ENCODE results near the gene PLEKHA7. TPM values are rescaled to one million over a fixed set of nuclear protein-coding genes. Genes with fewer than 3 reads are reported as not detected.

The PLEKHA7 gene
- total and polyA plus RNA-seq, 2 donors = 2.0 to 7.3 TPM

DNA sequence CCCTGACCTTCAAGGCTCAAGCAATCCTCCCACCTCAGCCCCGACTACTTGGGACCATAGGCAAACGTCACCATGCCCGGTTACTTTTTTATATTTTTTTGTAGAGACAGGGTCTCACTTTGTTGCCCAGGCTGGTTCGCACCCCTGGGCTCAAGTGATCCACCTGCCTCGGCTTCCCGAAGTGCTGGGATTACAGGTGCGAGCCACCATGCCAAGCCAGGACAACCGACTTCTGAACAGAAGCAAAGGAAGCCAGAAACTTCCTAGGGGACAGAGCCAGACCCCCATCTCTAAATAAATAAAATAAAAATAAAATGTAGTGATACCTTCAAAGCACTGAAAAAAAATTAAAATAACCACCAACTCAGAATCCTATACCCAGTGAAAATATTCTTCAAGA lies 249.3 kb downstream of the PLEKHA7 start:
- WGBS = 97% methylated on average over 8 of the region's 8 CpGs
- no peaks in the 10 kb centered on the region for H3K36me3 ChIP-seq (ENCODE audit: control insufficient read depth in 2 of 2, insufficient read depth in 2 of 2, low read length in 1 of 2)
- no peaks in the 10 kb centered on the region for H3K4me1 ChIP-seq (ENCODE audit: control insufficient read depth in 2 of 2, insufficient read depth in 2 of 2, low read length in 2 of 2)
- H3K9me3 ChIP-seq (ENCODE audit: control insufficient read depth in 2 of 2, insufficient read depth in 1 of 2, low read length in 1 of 2) = no peaks in the 10 kb centered on the region
- H3K27me3 ChIP-seq (ENCODE audit: control insufficient read depth in 2 of 2, insufficient read depth in 1 of 2, low read length in 1 of 2) = no peaks in the 10 kb centered on the region
- no peak overlapping the region for H3K27ac ChIP-seq (ENCODE audit: low read depth in 1 of 2, low read length in 1 of 2)
- H3K4me3 ChIP-seq (ENCODE audit: low read length in 2 of 2) = no peak overlapping the region
- no peak for DNase-seq (ENCODE audit: low read depth in 6 of 9, low spot score in 9 of 9)

DNA sequence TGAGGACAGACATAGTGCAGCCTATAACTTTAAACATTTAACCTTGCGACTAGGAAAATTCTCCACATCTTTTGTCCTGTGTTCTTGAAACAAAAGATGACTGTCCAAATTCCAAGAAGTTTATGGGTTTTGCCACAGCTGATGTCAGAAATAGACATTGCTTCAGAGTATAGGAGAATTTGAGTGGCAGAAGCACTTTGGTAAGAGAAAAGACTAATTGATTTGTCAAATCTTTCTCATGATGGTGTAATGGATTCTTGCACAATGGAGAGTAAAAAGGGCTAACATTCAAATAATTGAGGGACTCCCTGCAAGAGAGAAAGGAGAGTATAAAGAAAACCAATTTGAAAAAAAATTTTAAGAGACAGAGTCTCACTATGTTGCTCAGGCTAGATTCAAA lies 250.5 kb downstream of the PLEKHA7 start:
- 100% methylated on average over 1 of the region's 1 CpG for WGBS
- no peaks in the 10 kb centered on the region for H3K27me3 ChIP-seq (ENCODE audit: control insufficient read depth in 2 of 2, insufficient read depth in 1 of 2, low read length in 1 of 2)
- H3K4me3 ChIP-seq (ENCODE audit: low read length in 2 of 2) = no peak overlapping the region
- H3K9me3 ChIP-seq (ENCODE audit: control insufficient read depth in 2 of 2, insufficient read depth in 1 of 2, low read length in 1 of 2) = no peaks in the 10 kb centered on the region
- no peak for DNase-seq (ENCODE audit: low read depth in 6 of 9, low spot score in 9 of 9)
- no peak overlapping the region for H3K27ac ChIP-seq (ENCODE audit: low read depth in 1 of 2, low read length in 1 of 2)
- H3K4me1 ChIP-seq (ENCODE audit: control insufficient read depth in 2 of 2, insufficient read depth in 2 of 2, low read length in 2 of 2) = no peaks in the 10 kb centered on the region
- H3K36me3 ChIP-seq (ENCODE audit: control insufficient read depth in 2 of 2, insufficient read depth in 2 of 2, low read length in 1 of 2) = peaks cover 0 to 2% of the 10 kb centered on the region in 2 donors

DNA sequence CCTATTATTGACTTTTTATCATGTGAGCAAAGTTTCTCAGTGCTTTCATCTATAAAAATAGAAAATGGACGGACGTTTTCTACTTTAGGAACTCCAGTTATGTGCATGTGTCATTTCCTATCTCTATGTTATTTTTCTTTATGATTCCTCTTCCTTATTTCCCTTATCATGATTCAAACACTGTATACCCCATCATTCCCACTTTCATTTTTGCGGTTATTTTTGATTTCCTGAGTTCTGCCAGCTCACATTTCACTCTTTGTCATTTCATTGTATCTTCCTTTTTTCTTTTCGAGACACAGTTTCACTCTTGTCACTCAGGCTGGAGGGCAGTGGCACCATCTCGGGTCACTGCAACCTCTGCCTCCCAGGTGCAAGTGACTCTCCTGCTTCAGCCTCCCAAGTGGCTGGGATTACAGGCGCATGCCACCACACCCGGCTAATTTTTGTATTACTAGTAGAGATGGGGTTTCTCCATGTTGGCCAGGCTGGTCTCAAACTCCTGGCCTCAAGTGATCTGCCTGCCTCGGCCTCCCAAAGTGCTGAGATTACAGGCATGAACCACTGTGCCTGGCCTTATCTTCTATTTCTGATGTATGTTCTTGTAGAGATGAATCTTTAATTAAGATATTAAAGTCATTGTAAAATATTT lies 254.2 kb downstream of the PLEKHA7 start:
- no peak overlapping the region for H3K27ac ChIP-seq (ENCODE audit: low read depth in 1 of 2, low read length in 1 of 2)
- no peaks in the 10 kb centered on the region for H3K9me3 ChIP-seq (ENCODE audit: control insufficient read depth in 2 of 2, insufficient read depth in 1 of 2, low read length in 1 of 2)
- DNase-seq (ENCODE audit: low read depth in 6 of 9, low spot score in 9 of 9) = no peak
- no peaks in the 10 kb centered on the region for H3K27me3 ChIP-seq (ENCODE audit: control insufficient read depth in 2 of 2, insufficient read depth in 1 of 2, low read length in 1 of 2)
- H3K36me3 ChIP-seq (ENCODE audit: control insufficient read depth in 2 of 2, insufficient read depth in 2 of 2, low read length in 1 of 2) = peaks cover 9 to 22% of the 10 kb centered on the region in 2 donors
- H3K4me1 ChIP-seq (ENCODE audit: control insufficient read depth in 2 of 2, insufficient read depth in 2 of 2, low read length in 2 of 2) = no peaks in the 10 kb centered on the region
- WGBS = 43% methylated on average over 8 of the region's 8 CpGs
- no peak overlapping the region for H3K4me3 ChIP-seq (ENCODE audit: low read length in 2 of 2)

DNA sequence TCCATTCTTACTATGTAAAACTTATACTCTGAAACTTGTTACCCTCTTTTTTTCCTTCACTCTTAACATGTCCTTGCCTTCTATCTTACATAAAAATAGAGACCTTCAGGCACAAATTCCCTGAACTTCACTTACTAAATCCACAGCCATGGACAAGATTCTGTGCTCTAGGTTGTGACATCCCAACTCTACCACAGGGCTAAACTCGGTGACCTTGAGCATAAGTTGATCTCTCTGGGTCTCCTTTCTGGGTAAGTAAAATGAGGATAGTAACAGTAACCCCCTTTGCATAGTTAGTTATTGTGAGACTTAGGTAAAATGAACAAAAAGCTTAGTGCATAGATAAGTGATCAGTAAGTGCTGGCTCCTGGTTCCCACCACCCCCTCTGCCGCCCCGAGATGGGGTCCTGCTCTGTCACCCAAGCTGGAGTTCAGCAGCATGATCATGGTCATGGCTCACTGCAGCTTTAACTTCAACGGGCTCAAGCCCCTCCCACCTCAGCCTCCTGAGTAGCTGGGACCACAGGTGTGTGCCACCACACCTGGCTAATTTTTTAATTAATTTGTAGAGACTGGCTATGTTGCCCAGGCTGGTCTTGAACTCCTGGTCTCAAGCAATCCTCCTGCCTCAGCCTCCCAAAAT lies 255.7 kb downstream of the PLEKHA7 start:
- no peaks in the 10 kb centered on the region for H3K4me1 ChIP-seq (ENCODE audit: control insufficient read depth in 2 of 2, insufficient read depth in 2 of 2, low read length in 2 of 2)
- H3K36me3 ChIP-seq (ENCODE audit: control insufficient read depth in 2 of 2, insufficient read depth in 2 of 2, low read length in 1 of 2) = peaks cover 22 to 34% of the 10 kb centered on the region in 2 donors
- 97% methylated on average over 4 of the region's 4 CpGs for WGBS
- DNase-seq (ENCODE audit: low read depth in 6 of 9, low spot score in 9 of 9) = no peak
- no peak overlapping the region for H3K27ac ChIP-seq (ENCODE audit: low read depth in 1 of 2, low read length in 1 of 2)
- no peak overlapping the region for H3K4me3 ChIP-seq (ENCODE audit: low read length in 2 of 2)
- no peaks in the 10 kb centered on the region for H3K27me3 ChIP-seq (ENCODE audit: control insufficient read depth in 2 of 2, insufficient read depth in 1 of 2, low read length in 1 of 2)
- no peaks in the 10 kb centered on the region for H3K9me3 ChIP-seq (ENCODE audit: control insufficient read depth in 2 of 2, insufficient read depth in 1 of 2, low read length in 1 of 2)

DNA sequence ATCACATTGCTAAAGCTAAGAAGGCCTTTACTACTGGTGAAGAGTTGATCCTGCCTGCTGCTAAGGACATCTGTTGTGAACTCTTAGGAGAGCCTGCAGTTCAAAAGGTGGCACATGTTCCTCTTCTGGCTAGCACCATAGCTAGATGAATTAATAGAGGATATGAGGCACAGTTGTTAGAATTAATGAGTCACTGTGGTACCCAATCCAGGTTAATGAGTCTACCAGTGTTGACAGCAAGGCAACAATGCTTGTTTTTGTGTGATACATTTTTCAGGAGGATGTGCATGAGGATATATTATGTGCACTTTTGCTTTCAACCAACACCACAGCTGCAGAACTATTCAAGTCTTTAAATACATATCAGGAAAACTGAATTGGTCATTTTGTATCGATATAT lies 263.8 kb downstream of the PLEKHA7 start:
- Histone ChIP-seq H3K36me3 (ENCODE audit: control insufficient read depth in 2 of 2, insufficient read depth in 2 of 2, low read length in 1 of 2) (peaks cover 51 to 75% of the 10 kb centered on the region in 2 donors), H3K27me3 (ENCODE audit: control insufficient read depth in 2 of 2, insufficient read depth in 1 of 2, low read length in 1 of 2) (no peaks in the 10 kb centered on the region), H3K4me3 (ENCODE audit: low read length in 2 of 2) (no peak overlapping the region), H3K4me1 (ENCODE audit: control insufficient read depth in 2 of 2, insufficient read depth in 2 of 2, low read length in 2 of 2) (no peaks in the 10 kb centered on the region), H3K27ac (ENCODE audit: low read depth in 1 of 2, low read length in 1 of 2) (no peak overlapping the region), H3K9me3 (ENCODE audit: control insufficient read depth in 2 of 2, insufficient read depth in 1 of 2, low read length in 1 of 2) (no peaks in the 10 kb centered on the region)
- WGBS = 0% methylated on average over 1 of the region's 1 CpG
- no peak for DNase-seq (ENCODE audit: low read depth in 6 of 9, low spot score in 9 of 9)

DNA sequence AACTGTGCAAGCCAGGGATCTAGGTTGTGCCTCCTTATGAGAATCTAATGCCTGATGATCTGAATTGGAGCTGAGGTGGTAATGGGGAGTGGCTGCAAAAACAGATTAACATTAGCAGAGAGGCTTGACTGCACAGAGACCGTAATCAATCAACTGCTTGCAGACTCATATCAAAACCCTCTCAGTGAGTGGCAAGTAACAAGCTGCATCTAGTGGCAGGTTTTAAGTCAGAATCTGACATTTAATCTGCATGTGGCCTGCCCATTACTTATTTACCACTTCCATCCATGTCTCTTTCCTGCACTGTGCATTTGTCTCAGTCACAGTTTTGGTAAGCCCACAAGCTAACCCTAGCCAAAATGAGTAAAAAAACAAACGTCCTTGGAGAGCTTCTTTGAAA lies 264.5 kb downstream of the PLEKHA7 start:
- no peaks in the 10 kb centered on the region for H3K4me1 ChIP-seq (ENCODE audit: control insufficient read depth in 2 of 2, insufficient read depth in 2 of 2, low read length in 2 of 2)

DNA sequence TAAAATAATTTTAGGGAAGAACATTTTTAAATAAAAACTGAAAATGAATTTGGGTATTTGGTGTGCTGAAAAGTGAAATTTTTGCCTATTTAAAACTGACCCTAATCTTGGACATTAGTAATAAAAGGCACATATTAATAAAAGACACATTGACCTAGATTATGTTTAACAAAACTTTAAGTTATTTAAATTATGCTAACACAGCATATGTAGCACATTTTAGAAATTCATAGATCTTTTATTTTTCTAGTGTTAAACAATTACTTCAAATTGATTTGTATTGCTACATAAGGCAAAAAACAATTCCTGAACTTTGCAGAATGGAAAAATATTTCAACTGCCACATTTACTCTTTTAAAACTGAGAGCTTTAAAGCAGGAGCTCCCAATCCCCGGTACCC lies 265.1 kb downstream of the PLEKHA7 start:
- H3K36me3 ChIP-seq (ENCODE audit: control insufficient read depth in 2 of 2, insufficient read depth in 2 of 2, low read length in 1 of 2) = peaks cover 43 to 71% of the 10 kb centered on the region in 2 donors
- WGBS = 95% methylated on average over 1 of the region's 1 CpG
- H3K4me1 ChIP-seq (ENCODE audit: control insufficient read depth in 2 of 2, insufficient read depth in 2 of 2, low read length in 2 of 2) = no peaks in the 10 kb centered on the region

More for the DNA sequence above, 264.5 kb downstream of the PLEKHA7 start:
- Histone ChIP-seq H3K27me3 (ENCODE audit: control insufficient read depth in 2 of 2, insufficient read depth in 1 of 2, low read length in 1 of 2) (no peaks in the 10 kb centered on the region), H3K27ac (ENCODE audit: low read depth in 1 of 2, low read length in 1 of 2) (no peak overlapping the region), H3K4me3 (ENCODE audit: low read length in 2 of 2) (no peak overlapping the region), H3K36me3 (ENCODE audit: control insufficient read depth in 2 of 2, insufficient read depth in 2 of 2, low read length in 1 of 2) (peaks cover 49 to 74% of the 10 kb centered on the region in 2 donors), H3K9me3 (ENCODE audit: control insufficient read depth in 2 of 2, insufficient read depth in 1 of 2, low read length in 1 of 2) (no peaks in the 10 kb centered on the region)
- 92% methylated on average over 2 of the region's 2 CpGs for WGBS
- no peak for DNase-seq (ENCODE audit: low read depth in 6 of 9, low spot score in 9 of 9)

DNA sequence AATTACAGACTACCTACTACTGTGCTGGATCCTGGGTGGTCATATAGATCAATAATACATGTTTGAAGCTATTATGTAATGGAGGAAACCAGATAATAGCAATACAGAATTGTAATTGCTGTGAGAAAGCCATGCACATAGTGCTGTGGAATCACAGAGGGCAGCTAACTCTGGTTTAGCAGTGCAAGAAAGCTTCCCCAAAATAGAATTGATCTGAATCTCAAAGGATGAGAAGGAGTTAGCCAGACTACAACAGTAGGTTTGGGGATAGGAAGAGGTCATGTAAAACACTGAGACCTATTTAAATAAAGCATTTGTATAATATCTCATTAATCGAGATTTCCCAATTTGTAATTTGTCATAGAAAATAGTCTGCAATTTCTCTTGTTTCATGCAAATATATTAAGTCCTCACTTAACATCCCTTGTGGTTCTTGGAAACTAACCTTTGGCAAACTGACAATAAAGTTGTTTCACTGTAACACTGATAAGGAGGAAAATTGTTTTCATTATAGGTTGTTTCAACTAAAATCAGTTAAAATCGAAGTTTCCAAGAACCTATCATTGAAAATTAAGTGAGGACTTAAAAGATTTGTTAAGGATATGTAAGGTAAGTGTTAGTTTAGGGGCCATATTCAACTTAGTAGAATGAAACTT lies 268.1 kb downstream of the PLEKHA7 start:
- no peaks in the 10 kb centered on the region for H3K4me1 ChIP-seq (ENCODE audit: control insufficient read depth in 2 of 2, insufficient read depth in 2 of 2, low read length in 2 of 2)
- peaks cover 23 to 61% of the 10 kb centered on the region in 2 donors for H3K36me3 ChIP-seq (ENCODE audit: control insufficient read depth in 2 of 2, insufficient read depth in 2 of 2, low read length in 1 of 2)
- DNase-seq (ENCODE audit: low read depth in 6 of 9, low spot score in 9 of 9) = no peak
- no peaks in the 10 kb centered on the region for H3K27me3 ChIP-seq (ENCODE audit: control insufficient read depth in 2 of 2, insufficient read depth in 1 of 2, low read length in 1 of 2)
- H3K9me3 ChIP-seq (ENCODE audit: control insufficient read depth in 2 of 2, insufficient read depth in 1 of 2, low read length in 1 of 2) = no peaks in the 10 kb centered on the region
- H3K27ac ChIP-seq (ENCODE audit: low read depth in 1 of 2, low read length in 1 of 2) = no peak overlapping the region
- 97% methylated on average over 2 of the region's 2 CpGs for WGBS
- H3K4me3 ChIP-seq (ENCODE audit: low read length in 2 of 2) = no peak overlapping the region

More for the DNA sequence above, 265.1 kb downstream of the PLEKHA7 start:
- Histone ChIP-seq H3K9me3 (ENCODE audit: control insufficient read depth in 2 of 2, insufficient read depth in 1 of 2, low read length in 1 of 2) (no peaks in the 10 kb centered on the region), H3K27ac (ENCODE audit: low read depth in 1 of 2, low read length in 1 of 2) (no peak overlapping the region), H3K27me3 (ENCODE audit: control insufficient read depth in 2 of 2, insufficient read depth in 1 of 2, low read length in 1 of 2) (no peaks in the 10 kb centered on the region), H3K4me3 (ENCODE audit: low read length in 2 of 2) (no peak overlapping the region)
- DNase-seq (ENCODE audit: low read depth in 6 of 9, low spot score in 9 of 9) = no peak

GRCh38 chr11:16744128-16744725 lies 270.0 kb downstream of the PLEKHA7 start:
- Histone ChIP-seq H3K27me3 (ENCODE audit: control insufficient read depth in 2 of 2, insufficient read depth in 1 of 2, low read length in 1 of 2) (no peaks in the 10 kb centered on the region), H3K4me3 (ENCODE audit: low read length in 2 of 2) (no peak overlapping the region), H3K36me3 (ENCODE audit: control insufficient read depth in 2 of 2, insufficient read depth in 2 of 2, low read length in 1 of 2) (peaks cover 4 to 43% of the 10 kb centered on the region in 2 donors), H3K4me1 (ENCODE audit: control insufficient read depth in 2 of 2, insufficient read depth in 2 of 2, low read length in 2 of 2) (peaks cover 6 to 7% of the 10 kb centered on the region in 2 donors), H3K27ac (ENCODE audit: low read depth in 1 of 2, low read length in 1 of 2) (no peak overlapping the region), H3K9me3 (ENCODE audit: control insufficient read depth in 2 of 2, insufficient read depth in 1 of 2, low read length in 1 of 2) (no peaks in the 10 kb centered on the region)
- DNase-seq (ENCODE audit: low read depth in 6 of 9, low spot score in 9 of 9) = no peak
- WGBS = 96% methylated on average over 5 of the region's 5 CpGs

Data from thymus (tissue), 11 donors.